ENCODE results near the gene CD36. TPM values are rescaled to one million over a fixed set of nuclear protein-coding genes. Genes with fewer than 3 reads are reported as not detected.

CD36 gene
- polyA plus RNA-seq, 1 donor: 84.9 TPM

GRCh38 chr7:80635998-80636397 lies 2.4 kb upstream of the CD36 start:
- 59% methylated on average over 2 of the region's 2 CpGs for WGBS (ENCODE audit: insufficient coverage, low lambda C conversion rate)
- Histone ChIP-seq H3K4me3 (ENCODE audit: low read length) (no peak overlapping the region), H3K27me3 (ENCODE audit: control insufficient read depth, insufficient read depth, low read length) (no peaks in the 10 kb centered on the region), H3K9me3 (ENCODE audit: control insufficient read depth, low read depth, low read length) (peaks cover 5% of the 10 kb centered on the region), H3K36me3 (ENCODE audit: control insufficient read depth, insufficient read depth, low read length) (no peaks in the 10 kb centered on the region), H3K4me1 (ENCODE audit: control insufficient read depth, insufficient read depth, low read length) (no peaks in the 10 kb centered on the region), H3K27ac (ENCODE audit: low read length) (no peak overlapping the region)
- no peak for DNase-seq

- Histone ChIP-seq H3K27me3 (ENCODE audit: control insufficient read depth, insufficient read depth, low read length) (no peaks in the 10 kb centered on the region), H3K27ac (ENCODE audit: low read length) (no peak overlapping the region), H3K36me3 (ENCODE audit: control insufficient read depth, insufficient read depth, low read length) (no peaks in the 10 kb centered on the region), H3K4me1 (ENCODE audit: control insufficient read depth, insufficient read depth, low read length) (no peaks in the 10 kb centered on the region), H3K9me3 (ENCODE audit: control insufficient read depth, low read depth, low read length) (peaks cover 5% of the 10 kb centered on the region), H3K4me3 (ENCODE audit: low read length) (no peak overlapping the region)
- DNase-seq: no peak
- WGBS (ENCODE audit: insufficient coverage, low lambda C conversion rate): 89% methylated on average over 1 of the region's 1 CpG
These were observed 1.7 kb upstream of the CD36 start for GRCh38 chr7:80636709-80637108.

- Histone ChIP-seq H3K27me3 (ENCODE audit: control insufficient read depth, insufficient read depth, low read length) (no peaks in the 10 kb centered on the region), H3K4me1 (ENCODE audit: control insufficient read depth, insufficient read depth, low read length) (no peaks in the 10 kb centered on the region), H3K4me3 (ENCODE audit: low read length) (no peak overlapping the region), H3K27ac (ENCODE audit: low read length) (no peak overlapping the region), H3K36me3 (ENCODE audit: control insufficient read depth, insufficient read depth, low read length) (no peaks in the 10 kb centered on the region), H3K9me3 (ENCODE audit: control insufficient read depth, low read depth, low read length) (peaks cover 5% of the 10 kb centered on the region)
- DNase-seq: no peak
- no CpG with 5 or more reads among the region's 2 CpGs for WGBS (ENCODE audit: insufficient coverage, low lambda C conversion rate)
These were observed 988 bp upstream of the CD36 start for GRCh38 chr7:80637454-80637853.

- Histone ChIP-seq H3K27me3 (ENCODE audit: control insufficient read depth, insufficient read depth, low read length) (no peaks in the 10 kb centered on the region), H3K4me1 (ENCODE audit: control insufficient read depth, insufficient read depth, low read length) (peaks cover 3% of the 10 kb centered on the region), H3K36me3 (ENCODE audit: control insufficient read depth, insufficient read depth, low read length) (no peaks in the 10 kb centered on the region), H3K4me3 (ENCODE audit: low read length) (no peak overlapping the region), H3K27ac (ENCODE audit: low read length) (no peak overlapping the region), H3K9me3 (ENCODE audit: control insufficient read depth, low read depth, low read length) (peaks cover 5% of the 10 kb centered on the region)
- no peak for DNase-seq
These were observed 569 bp downstream of the CD36 start for GRCh38 chr7:80639011-80639410.

GRCh38 chr7:80640846-80641245 lies 2.4 kb downstream of the CD36 start:
- no peak overlapping the region for H3K27ac ChIP-seq (ENCODE audit: low read length)
- no peaks in the 10 kb centered on the region for H3K27me3 ChIP-seq (ENCODE audit: control insufficient read depth, insufficient read depth, low read length)
- H3K36me3 ChIP-seq (ENCODE audit: control insufficient read depth, insufficient read depth, low read length): no peaks in the 10 kb centered on the region
- H3K9me3 ChIP-seq (ENCODE audit: control insufficient read depth, low read depth, low read length): peaks cover 5% of the 10 kb centered on the region
- H3K4me1 ChIP-seq (ENCODE audit: control insufficient read depth, insufficient read depth, low read length): peaks cover 3% of the 10 kb centered on the region
- no peak overlapping the region for H3K4me3 ChIP-seq (ENCODE audit: low read length)
- DNase-seq: no peak
- WGBS (ENCODE audit: insufficient coverage, low lambda C conversion rate): no CpG with 5 or more reads among the region's 1 CpG

- Histone ChIP-seq H3K4me1 (ENCODE audit: control insufficient read depth, insufficient read depth, low read length) (peaks cover 3% of the 10 kb centered on the region), H3K9me3 (ENCODE audit: control insufficient read depth, low read depth, low read length) (peaks cover 5% of the 10 kb centered on the region), H3K27me3 (ENCODE audit: control insufficient read depth, insufficient read depth, low read length) (no peaks in the 10 kb centered on the region), H3K36me3 (ENCODE audit: control insufficient read depth, insufficient read depth, low read length) (no peaks in the 10 kb centered on the region), H3K27ac (ENCODE audit: low read length) (no peak overlapping the region), H3K4me3 (ENCODE audit: low read length) (no peak overlapping the region)
- DNase-seq: no peak
These were observed 3.1 kb downstream of the CD36 start for GRCh38 chr7:80641548-80641947.

GRCh38 chr7:80642871-80643270 lies 4.4 kb downstream of the CD36 start:
- Histone ChIP-seq H3K27ac (ENCODE audit: low read length) (no peak overlapping the region), H3K4me3 (ENCODE audit: low read length) (no peak overlapping the region), H3K36me3 (ENCODE audit: control insufficient read depth, insufficient read depth, low read length) (no peaks in the 10 kb centered on the region), H3K9me3 (ENCODE audit: control insufficient read depth, low read depth, low read length) (peaks cover 5% of the 10 kb centered on the region), H3K4me1 (ENCODE audit: control insufficient read depth, insufficient read depth, low read length) (peaks cover 3% of the 10 kb centered on the region), H3K27me3 (ENCODE audit: control insufficient read depth, insufficient read depth, low read length) (no peaks in the 10 kb centered on the region)
- DNase-seq: peak; percentile 49 to 73
- no CpG with 5 or more reads among the region's 1 CpG for WGBS (ENCODE audit: insufficient coverage, low lambda C conversion rate)

GRCh38 chr7:80643336-80643915 lies 5.0 kb downstream of the CD36 start:
- DNase-seq: no peak
- H3K27ac ChIP-seq (ENCODE audit: low read length): no peak overlapping the region
- peaks cover 5% of the 10 kb centered on the region for H3K9me3 ChIP-seq (ENCODE audit: control insufficient read depth, low read depth, low read length)
- 95% methylated on average over 4 of the region's 5 CpGs for WGBS (ENCODE audit: insufficient coverage, low lambda C conversion rate)
- H3K4me1 ChIP-seq (ENCODE audit: control insufficient read depth, insufficient read depth, low read length): peaks cover 3% of the 10 kb centered on the region
- no peak overlapping the region for H3K4me3 ChIP-seq (ENCODE audit: low read length)
- no peaks in the 10 kb centered on the region for H3K27me3 ChIP-seq (ENCODE audit: control insufficient read depth, insufficient read depth, low read length)
- H3K36me3 ChIP-seq (ENCODE audit: control insufficient read depth, insufficient read depth, low read length): no peaks in the 10 kb centered on the region

GRCh38 chr7:80644054-80644453 lies 5.6 kb downstream of the CD36 start:
- H3K4me3 ChIP-seq (ENCODE audit: low read length): no peak overlapping the region
- no peaks in the 10 kb centered on the region for H3K36me3 ChIP-seq (ENCODE audit: control insufficient read depth, insufficient read depth, low read length)
- H3K27ac ChIP-seq (ENCODE audit: low read length): no peak overlapping the region
- peaks cover 5% of the 10 kb centered on the region for H3K9me3 ChIP-seq (ENCODE audit: control insufficient read depth, low read depth, low read length)
- DNase-seq: no peak
- peaks cover 3% of the 10 kb centered on the region for H3K4me1 ChIP-seq (ENCODE audit: control insufficient read depth, insufficient read depth, low read length)
- H3K27me3 ChIP-seq (ENCODE audit: control insufficient read depth, insufficient read depth, low read length): no peaks in the 10 kb centered on the region
- WGBS (ENCODE audit: insufficient coverage, low lambda C conversion rate): no CpG with 5 or more reads among the region's 1 CpG

- WGBS (ENCODE audit: insufficient coverage, low lambda C conversion rate): 25% methylated on average over 1 of the region's 9 CpGs
- Histone ChIP-seq H3K27ac (ENCODE audit: low read length) (peak overlapping the region; percentile 25), H3K27me3 (ENCODE audit: control insufficient read depth, insufficient read depth, low read length) (no peaks in the 10 kb centered on the region), H3K9me3 (ENCODE audit: control insufficient read depth, low read depth, low read length) (no peaks in the 10 kb centered on the region), H3K36me3 (ENCODE audit: control insufficient read depth, insufficient read depth, low read length) (no peaks in the 10 kb centered on the region), H3K4me3 (ENCODE audit: low read length) (peak overlapping the region; percentile 10), H3K4me1 (ENCODE audit: control insufficient read depth, insufficient read depth, low read length) (peaks cover 3% of the 10 kb centered on the region)
- DNase-seq: peak in 1 of 2 donors; percentile 57
These were observed 7.8 kb downstream of the CD36 start for GRCh38 chr7:80646083-80646865.

GRCh38 chr7:80647436-80647835 lies 9.0 kb downstream of the CD36 start:
- H3K4me3 ChIP-seq (ENCODE audit: low read length): no peak overlapping the region
- H3K9me3 ChIP-seq (ENCODE audit: control insufficient read depth, low read depth, low read length): no peaks in the 10 kb centered on the region
- WGBS (ENCODE audit: insufficient coverage, low lambda C conversion rate): no CpG with 5 or more reads among the region's 3 CpGs
- no peaks in the 10 kb centered on the region for H3K27me3 ChIP-seq (ENCODE audit: control insufficient read depth, insufficient read depth, low read length)
- no peak overlapping the region for H3K27ac ChIP-seq (ENCODE audit: low read length)
- H3K36me3 ChIP-seq (ENCODE audit: control insufficient read depth, insufficient read depth, low read length): no peaks in the 10 kb centered on the region
- DNase-seq: no peak
- peaks cover 3% of the 10 kb centered on the region for H3K4me1 ChIP-seq (ENCODE audit: control insufficient read depth, insufficient read depth, low read length)

Measured in large intestine (tissue), 3 donors.